CD14-positive monocyte (primary cell): ENCODE measurements around the gene TMEM178B. TPM values are rescaled to one million over a fixed set of nuclear protein-coding genes. Genes with fewer than 3 reads are reported as not detected.

Source experiments
- DNase-seq, 3 donors: peaks; one replicate each; pipeline ENCODE4 v3.0.0-alpha.2; 2011 to 2022
- H2AFZ ChIP-seq: 2 replicates; pipeline ENCODE4 v1.6.0; 2012; ENCODE audit warnings: mild to moderate bottlenecking, low read depth, low read length, inconsistent platforms; ENCODE audit not compliant: insufficient read depth, poor library complexity, severe bottlenecking
- H3K27ac ChIP-seq, 2 donors: 1 replicate in 1 of 2; 2 replicates in 1 of 2; pipeline ENCODE4 v1.5.1; 2012 to 2013; ENCODE audit warnings: low read length in 2 of 2, control low read depth in 1 of 2, inconsistent platforms in 1 of 2, low read depth in 1 of 2, mild to moderate bottlenecking in 1 of 2
- H3K27me3 ChIP-seq, 2 donors: one replicate each; pipeline versions ENCODE4 v1.6.0 to v1.6.1; 2011 to 2013; ENCODE audit warnings: low read length in 2 of 2; ENCODE audit not compliant: control insufficient read depth in 2 of 2, insufficient read depth in 2 of 2
- H3K36me3 ChIP-seq, 2 donors: replicated peaks in 1 of 2; 1 replicate in 1 of 2; 2 replicates in 1 of 2; pipeline versions ENCODE4 v1.5.1 to v1.6.1; 2012 to 2013; ENCODE audit warnings: low read length in 2 of 2, control low read depth in 1 of 2, inconsistent platforms in 1 of 2, mild to moderate bottlenecking in 1 of 2; ENCODE audit not compliant: insufficient read depth in 2 of 2, control insufficient read depth in 1 of 2
- H3K4me1 ChIP-seq, 2 donors: 1 replicate in 1 of 2; 2 replicates in 1 of 2; pipeline versions ENCODE4 v1.5.1 to v1.6.1; 2012 to 2013; ENCODE audit warnings: low read length in 2 of 2, control low read depth in 1 of 2, inconsistent platforms in 1 of 2, mild to moderate bottlenecking in 1 of 2, moderate library complexity in 1 of 2; ENCODE audit not compliant: insufficient read depth in 2 of 2, control insufficient read depth in 1 of 2
- H3K4me2 ChIP-seq: replicated peaks from 2 replicates; pipeline ENCODE3; 2012; ENCODE audit warnings: low read length, moderate library complexity, mild to moderate bottlenecking; ENCODE audit not compliant: poor library complexity, severe bottlenecking; ENCODE audit errors: extremely low read depth
- H3K4me3 ChIP-seq, 3 experiments: fragments of 200-600 bp in 1 of 3; sonication (generic) in 1 of 3; replicated peaks in 1 of 3; 1 replicate in 2 of 3; 2 replicates in 1 of 3; pipeline ENCODE4 v1.5.1; 2011 to 2013; ENCODE audit warnings: low read length in 3 of 3, mild to moderate bottlenecking in 3 of 3, control low read depth in 2 of 3, low read depth in 2 of 3, inconsistent platforms in 1 of 3, moderate library complexity in 1 of 3
- H3K79me2 ChIP-seq: 2 replicates; pipeline ENCODE4 v1.6.0; 2012; ENCODE audit warnings: mild to moderate bottlenecking, control low read depth, inconsistent platforms, low read length, moderate library complexity; ENCODE audit not compliant: insufficient read depth
- H3K9ac ChIP-seq: 2 replicates; pipeline ENCODE4 v1.6.0; 2017; ENCODE audit warnings: low read length, mild to moderate bottlenecking; ENCODE audit not compliant: insufficient read depth, poor library complexity, severe bottlenecking
- H3K9me3 ChIP-seq, 2 donors: replicated peaks in 1 of 2; 1 replicate in 1 of 2; 2 replicates in 1 of 2; pipeline versions ENCODE4 v1.5.1 to v1.6.1; 2012 to 2013; ENCODE audit warnings: low read length in 2 of 2, control low read depth in 1 of 2; ENCODE audit not compliant: control insufficient read depth in 1 of 2, insufficient read depth in 1 of 2
- H4K20me1 ChIP-seq: 2 replicates; pipeline ENCODE4 v1.6.0; 2012; ENCODE audit warnings: mild to moderate bottlenecking, low read length, control low read depth, moderate library complexity; ENCODE audit not compliant: insufficient read depth
- H3K27ac Mint-ChIP-seq, 7 donors: one replicate each; pipeline ENCODE4 v1.8.0; 2020; ENCODE audit warnings: mild to moderate bottlenecking in 7 of 7, mixed read lengths in 7 of 7, moderate library complexity in 6 of 7, inconsistent platforms in 2 of 7
- H3K27me3 Mint-ChIP-seq, 3 donors: one replicate each; pipeline ENCODE4 v1.8.0; 2021 to 2022; ENCODE audit warnings: low read depth in 3 of 3, mild to moderate bottlenecking in 3 of 3, mixed read lengths in 3 of 3, moderate library complexity in 3 of 3, inconsistent platforms in 1 of 3
- H3K36me3 Mint-ChIP-seq, 2 donors: one replicate each; pipeline ENCODE4 v1.8.0; 2020; ENCODE audit warnings: mixed read lengths in 2 of 2, inconsistent platforms in 1 of 2, mild to moderate bottlenecking in 1 of 2
- H3K4me1 Mint-ChIP-seq: one replicate; pipeline ENCODE4 v1.8.0; 2020; ENCODE audit warnings: mild to moderate bottlenecking, mixed read lengths
- H3K4me3 Mint-ChIP-seq, 2 donors: one replicate each; pipeline ENCODE4 v1.8.0; 2020; ENCODE audit warnings: mild to moderate bottlenecking in 2 of 2, mixed read lengths in 2 of 2, moderate library complexity in 1 of 2
- H3K9me3 Mint-ChIP-seq, 7 donors: one replicate each; pipeline ENCODE4 v1.8.0; 2020 to 2022; ENCODE audit warnings: mixed read lengths in 7 of 7, mild to moderate bottlenecking in 6 of 7, moderate library complexity in 6 of 7, inconsistent platforms in 2 of 7
- CTCF ChIP-seq: fragments of 200-600 bp; IDR thresholded peaks from one replicate; pipeline ENCODE4 v1.8.0; 2022; ENCODE audit warnings: antibody characterized with exemption, mild to moderate bottlenecking
- WGBS: methylation state at CpG from one replicate; pipeline ENCODE4 v1.1.5; 2013; ENCODE audit warnings: missing lambda C conversion rate; ENCODE audit not compliant: insufficient coverage; 5-methylcytosine and 5-hydroxymethylcytosine counted together
- intact Hi-C, 2 donors: fragments of 100-400 bp; cut with micrococcal nuclease; formaldehyde crosslinking; loops; one replicate each; pipeline versions ENCODE4 v1.15.0 to v1.15.1; 2023
- polyA plus RNA-seq, 3 donors: library from polyadenylated mRNA; depleted of rRNA in 1 of 3; unstranded in 2 of 3; stranded (reverse) in 1 of 3; fragments of 300-500 nt in 2 of 3; fragments of >200 nt in 1 of 3; fragmentation: Illumina TruSeq in 2 of 3; gene quantifications; 1 replicate in 2 of 3; 2 replicates in 1 of 3; pipeline ENCODE4 v1.2.3, GENCODE V29; 2012 to 2021

TMEM178B gene
- polyA plus RNA-seq, 3 donors, result not detected

GRCh38 chr7:141265668-141266067 lies 191.8 kb downstream of the TMEM178B start:
- no peak overlapping the region for H3K4me3 ChIP-seq
- no peak for DNase-seq
- H3K27ac Mint-ChIP-seq, result no peak overlapping the region
- H3K27me3 ChIP-seq, result no peaks in the 10 kb centered on the region
- no peak overlapping the region for H2AFZ ChIP-seq
- no peak overlapping the region for H3K9ac ChIP-seq
- peaks cover 0 to 10% (median 0%) of the 10 kb centered on the region in 7 donors for H3K9me3 Mint-ChIP-seq
- WGBS, result 92% methylated on average over 2 of the region's 2 CpGs
- no peaks in the 10 kb centered on the region for H3K9me3 ChIP-seq
- H3K36me3 ChIP-seq, result no peaks in the 10 kb centered on the region
- TF ChIP-seq CTCF, result no peak
- no peak overlapping the region for H3K4me3 Mint-ChIP-seq
- no peaks in the 10 kb centered on the region for H3K36me3 Mint-ChIP-seq
- intact Hi-C loops, result no loop called here
- no peak overlapping the region for H3K27ac ChIP-seq
- no peaks in the 10 kb centered on the region for H4K20me1 ChIP-seq
- no peak overlapping the region for H3K4me2 ChIP-seq
- H3K79me2 ChIP-seq, result no peaks in the 10 kb centered on the region
- no peaks in the 10 kb centered on the region for H3K4me1 Mint-ChIP-seq
- no peaks in the 10 kb centered on the region for H3K4me1 ChIP-seq
- H3K27me3 Mint-ChIP-seq, result peaks cover 0 to 9% (median 2%) of the 10 kb centered on the region in 3 donors

GRCh38 chr7:141268614-141269013 lies 194.8 kb downstream of the TMEM178B start:
- Histone ChIP-seq H2AFZ (no peak overlapping the region), H4K20me1 (no peaks in the 10 kb centered on the region)
- H3K36me3 Mint-ChIP-seq, result no peaks in the 10 kb centered on the region

More at GRCh38 chr7:141268614-141269013, 194.8 kb downstream of the TMEM178B start:
- Histone ChIP-seq H3K4me3 (no peak overlapping the region), H3K9ac (no peak overlapping the region), H3K4me2 (no peak overlapping the region), H3K9me3 (no peaks in the 10 kb centered on the region), H3K36me3 (no peaks in the 10 kb centered on the region), H3K27me3 (no peaks in the 10 kb centered on the region), H3K27ac (no peak overlapping the region), H3K79me2 (no peaks in the 10 kb centered on the region), H3K4me1 (no peaks in the 10 kb centered on the region)
- WGBS, result 83% methylated on average over 1 of the region's 3 CpGs
- TF ChIP-seq CTCF, result no peak
- intact Hi-C loops, result no loop called here
- H3K9me3 Mint-ChIP-seq, result peaks cover 0 to 10% (median 0%) of the 10 kb centered on the region in 7 donors
- H3K27ac Mint-ChIP-seq, result no peak overlapping the region
- peaks cover 0 to 2% (median 0%) of the 10 kb centered on the region in 3 donors for H3K27me3 Mint-ChIP-seq
- DNase-seq, result no peak
- H3K4me3 Mint-ChIP-seq, result no peak overlapping the region
- no peaks in the 10 kb centered on the region for H3K4me1 Mint-ChIP-seq
